Coronary artery (tissue), 2 donors: Measurements from ENCODE around the gene CDK5RAP3.

Source experiments
- DNase-seq: peaks from one replicate; pipeline ENCODE4 v3.0.0-alpha.2; 2017; ENCODE audit warnings: low spot score
- H3K27ac ChIP-seq, 2 donors: fragments of 200-600 bp; sonication (generic); one replicate each; pipeline ENCODE4 v1.5.1; 2016 to 2019
- H3K4me3 ChIP-seq: fragments of 200-600 bp; sonication (generic); 2 replicates; pipeline ENCODE4 v1.5.1; 2016; ENCODE audit warnings: mild to moderate bottlenecking, moderate library complexity
- TF ChIP-seq, protein P1 (sequence below): fragments of 200-600 bp; sonication (generic); IDR thresholded peaks from one replicate; pipeline ENCODE4 v1.5.1; 2019; ENCODE audit warnings: antibody characterized with exemption

CDK5RAP3 gene

DNA sequence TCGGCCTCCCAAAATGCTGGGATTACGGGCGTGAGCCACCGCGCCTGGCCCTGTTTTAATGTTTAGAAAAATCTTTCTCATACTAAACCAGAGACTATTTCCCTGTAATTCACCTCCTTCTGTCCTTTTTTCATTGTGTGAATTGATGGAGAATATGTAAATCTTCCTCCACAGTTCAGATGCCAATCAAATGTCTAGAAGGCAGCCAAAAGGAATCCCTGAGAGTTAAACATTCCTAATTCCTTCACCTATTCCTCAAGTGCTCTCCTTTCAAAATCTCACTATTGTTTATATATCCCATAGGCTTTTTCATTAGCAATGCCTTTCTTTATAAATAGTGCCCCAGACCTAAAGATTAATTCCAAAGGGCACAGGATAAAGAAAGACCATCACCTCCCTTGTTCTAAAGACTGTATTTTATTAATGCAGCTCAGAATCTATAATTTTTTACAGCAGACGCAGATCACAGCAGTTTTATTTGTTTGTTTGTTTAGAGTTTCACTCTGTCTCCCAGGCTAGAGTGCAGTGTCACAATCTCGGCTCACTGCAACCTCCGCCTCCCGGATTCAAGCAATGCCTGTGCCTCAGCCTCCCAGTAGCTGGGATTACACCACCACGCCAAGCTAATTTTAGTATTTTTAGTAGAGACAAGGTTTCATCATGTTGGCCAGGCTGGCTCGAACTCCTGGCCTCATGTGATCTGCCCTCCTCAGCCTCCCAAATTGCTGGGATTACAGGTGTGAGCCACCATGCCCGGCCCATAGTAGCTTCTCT lies 36.2 kb downstream of the CDK5RAP3 start:
- DNase-seq: no peak
- Histone ChIP-seq H3K27ac (no peak overlapping the region), H3K4me3 (no peak overlapping the region)
- TF ChIP-seq, protein P1, sequence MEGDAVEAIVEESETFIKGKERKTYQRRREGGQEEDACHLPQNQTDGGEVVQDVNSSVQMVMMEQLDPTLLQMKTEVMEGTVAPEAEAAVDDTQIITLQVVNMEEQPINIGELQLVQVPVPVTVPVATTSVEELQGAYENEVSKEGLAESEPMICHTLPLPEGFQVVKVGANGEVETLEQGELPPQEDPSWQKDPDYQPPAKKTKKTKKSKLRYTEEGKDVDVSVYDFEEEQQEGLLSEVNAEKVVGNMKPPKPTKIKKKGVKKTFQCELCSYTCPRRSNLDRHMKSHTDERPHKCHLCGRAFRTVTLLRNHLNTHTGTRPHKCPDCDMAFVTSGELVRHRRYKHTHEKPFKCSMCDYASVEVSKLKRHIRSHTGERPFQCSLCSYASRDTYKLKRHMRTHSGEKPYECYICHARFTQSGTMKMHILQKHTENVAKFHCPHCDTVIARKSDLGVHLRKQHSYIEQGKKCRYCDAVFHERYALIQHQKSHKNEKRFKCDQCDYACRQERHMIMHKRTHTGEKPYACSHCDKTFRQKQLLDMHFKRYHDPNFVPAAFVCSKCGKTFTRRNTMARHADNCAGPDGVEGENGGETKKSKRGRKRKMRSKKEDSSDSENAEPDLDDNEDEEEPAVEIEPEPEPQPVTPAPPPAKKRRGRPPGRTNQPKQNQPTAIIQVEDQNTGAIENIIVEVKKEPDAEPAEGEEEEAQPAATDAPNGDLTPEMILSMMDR: no peak

DNA sequence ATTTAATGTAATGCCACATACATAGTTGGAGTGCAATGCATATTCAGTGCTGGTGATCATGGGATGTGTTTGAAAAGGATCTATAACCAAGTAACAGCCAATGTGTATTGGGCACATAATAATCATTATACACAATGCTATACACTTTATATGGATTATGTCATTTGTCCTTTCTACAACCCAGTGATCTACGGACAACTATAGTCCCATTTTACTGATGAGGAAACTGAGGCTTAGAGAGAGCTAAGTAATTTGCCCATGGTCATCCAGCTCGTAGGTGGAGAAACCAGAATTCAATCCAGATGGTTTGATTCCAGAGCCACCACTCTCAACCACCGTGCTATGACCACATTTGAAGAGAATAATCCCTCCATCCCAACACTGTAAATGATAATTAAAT lies 39.3 kb downstream of the CDK5RAP3 start:
- no peak overlapping the region for H3K27ac ChIP-seq
- TF ChIP-seq, protein P1: no peak
- DNase-seq: no peak

DNA sequence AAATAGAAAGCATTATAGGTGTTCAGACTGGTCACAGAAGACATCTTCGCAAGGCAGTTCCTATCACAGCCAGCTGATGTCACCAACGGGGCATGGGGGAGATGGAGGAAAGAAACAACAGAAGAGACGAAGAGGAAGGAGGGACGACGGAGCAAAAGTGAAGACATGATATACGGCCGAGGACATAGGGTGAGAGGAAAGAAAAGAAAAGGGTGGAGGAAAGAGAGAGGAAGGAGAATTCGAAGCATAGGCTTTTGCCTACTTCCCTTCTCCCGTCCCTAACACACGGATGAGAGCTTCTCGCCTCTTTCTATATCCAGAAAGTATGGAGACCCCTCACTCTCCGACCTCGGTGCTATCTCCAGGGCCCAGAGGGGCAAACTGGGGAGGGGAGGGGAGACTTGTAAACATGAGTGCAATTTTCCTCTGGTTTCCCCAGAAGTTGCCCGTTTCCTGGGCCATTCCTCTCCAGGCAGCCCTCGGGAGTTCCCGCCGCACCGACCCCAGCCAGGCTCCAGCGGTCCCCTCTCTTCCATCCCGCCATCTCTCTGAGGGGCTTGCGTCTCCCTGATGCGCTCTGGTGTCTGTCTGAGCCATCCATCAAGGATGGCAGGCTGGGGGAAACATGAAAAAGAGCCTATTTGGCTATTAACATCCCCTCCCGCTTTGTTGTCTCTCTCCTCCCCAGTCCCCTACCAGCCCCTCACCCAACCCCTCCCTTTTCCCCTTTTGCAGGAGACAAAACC lies 40.7 kb downstream of the CDK5RAP3 start:
- DNase-seq: no peak
- TF ChIP-seq, protein P1: no peak
- Histone ChIP-seq H3K27ac (no peak overlapping the region), H3K4me3 (peak overlapping the region; percentile 67)

More for the DNA sequence above, 39.3 kb downstream of the CDK5RAP3 start:
- H3K4me3 ChIP-seq: no peak overlapping the region

DNA sequence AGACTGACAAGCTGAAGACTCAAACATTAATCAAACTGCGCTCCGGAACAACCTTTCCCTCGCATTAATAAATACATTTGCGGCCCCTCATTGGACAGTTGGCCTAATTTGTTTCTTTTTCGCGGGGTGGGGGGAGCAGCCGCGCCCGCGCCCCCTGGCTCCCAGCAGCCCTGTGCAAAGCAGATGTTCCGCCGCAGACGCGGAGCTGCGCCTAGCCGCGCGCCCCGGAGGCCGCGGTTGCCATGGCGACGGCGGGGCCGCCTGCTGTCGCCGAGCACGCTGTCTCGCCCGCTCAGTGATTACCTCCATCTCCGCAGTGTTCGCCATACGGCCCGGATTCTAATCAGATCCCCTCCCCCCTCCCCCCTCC lies 41.2 kb downstream of the CDK5RAP3 start:
- Histone ChIP-seq H3K27ac (no peak overlapping the region), H3K4me3 (peak overlapping the region; percentile 67)
- TF ChIP-seq, protein P1: no peak
- no peak for DNase-seq

DNA sequence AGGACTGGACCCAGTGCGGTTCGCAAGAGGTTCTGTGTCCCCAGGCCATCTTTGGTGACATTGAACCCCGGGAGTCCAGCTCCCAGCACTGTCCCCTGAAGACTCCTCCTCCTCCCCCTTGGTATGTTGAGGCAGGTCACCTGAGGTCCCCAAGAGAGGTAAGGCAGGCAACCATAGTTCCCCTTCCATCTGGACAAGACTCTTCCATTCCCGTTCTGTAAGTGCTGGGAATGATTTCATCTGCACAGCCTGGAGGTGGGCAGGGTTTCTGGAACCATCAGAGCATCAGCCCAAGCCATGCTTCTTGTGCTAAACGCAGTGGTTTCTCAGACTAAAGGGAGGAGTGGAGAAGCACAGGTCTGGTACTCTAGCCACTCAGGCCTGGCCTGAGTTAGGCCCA lies 41.7 kb downstream of the CDK5RAP3 start:
- TF ChIP-seq, protein P1: no peak
- H3K4me3 ChIP-seq: peak overlapping the region; percentile 67
- no peak for DNase-seq
- no peak overlapping the region for H3K27ac ChIP-seq

DNA sequence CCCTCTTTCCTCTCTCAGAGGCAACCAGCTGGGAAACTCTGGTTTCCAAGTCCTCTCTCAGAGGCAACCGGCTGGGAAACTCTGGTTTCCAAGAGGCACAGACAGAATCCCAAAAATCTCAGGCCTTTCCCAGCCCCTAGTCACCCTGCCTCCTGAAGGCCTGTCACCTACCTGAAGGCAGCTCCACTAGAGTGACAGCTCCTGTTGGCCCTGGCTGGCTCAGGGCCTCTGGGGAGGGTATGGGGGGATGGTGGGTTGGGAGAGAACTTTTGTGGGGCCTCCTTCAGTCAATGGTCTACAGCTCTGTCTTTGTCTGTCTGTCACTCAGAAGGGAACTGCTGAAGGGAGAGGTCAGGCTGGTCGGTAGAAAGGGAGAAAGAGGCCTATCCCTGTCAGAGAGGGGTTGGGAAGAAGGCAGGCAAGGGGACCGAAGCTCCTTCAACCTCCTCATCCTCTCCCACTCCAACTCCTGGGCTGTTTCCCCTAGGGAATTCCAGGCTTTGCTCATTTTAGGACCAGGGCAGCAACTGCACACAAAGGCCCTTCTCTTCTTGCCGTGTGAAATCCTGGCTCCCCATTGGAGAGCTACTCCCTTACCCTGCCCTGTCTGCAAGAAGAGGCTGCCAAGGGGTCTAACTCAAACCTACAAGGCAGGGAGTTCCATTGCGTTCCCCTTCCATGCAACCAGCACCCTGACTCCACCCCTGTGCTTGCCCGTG lies 43.1 kb downstream of the CDK5RAP3 start:
- DNase-seq: no peak
- Histone ChIP-seq H3K27ac (no peak overlapping the region), H3K4me3 (no peak overlapping the region)
- TF ChIP-seq, protein P1: no peak
